H9 (cell line): ENCODE results near the gene ZNF253. TPM values are rescaled to one million over a fixed set of nuclear protein-coding genes. Genes with fewer than 3 reads are reported as not detected.

Source experiments
- DNase-seq: peaks from one replicate; pipeline ENCODE4 v3.0.0-alpha.2; 2017
- H2AFZ ChIP-seq: one replicate; pipeline ENCODE4 v1.6.1; 2013; ENCODE audit warnings: mild to moderate bottlenecking, low read length, control low read depth, moderate library complexity
- H2AK5ac ChIP-seq: 2 replicates; pipeline ENCODE4 v1.6.1; 2013; ENCODE audit warnings: low read length, control low read depth, mixed read lengths; ENCODE audit not compliant: insufficient read length
- H2BK120ac ChIP-seq: one replicate; pipeline ENCODE4 v1.6.1; 2013; ENCODE audit warnings: low read depth, mild to moderate bottlenecking, low read length, control low read depth, inconsistent platforms; ENCODE audit not compliant: poor library complexity, severe bottlenecking
- H2BK12ac ChIP-seq: 2 replicates; pipeline ENCODE4 v1.6.1; 2013; ENCODE audit warnings: low read length, control low read depth, mixed read lengths, low read depth; ENCODE audit not compliant: insufficient read length
- H2BK15ac ChIP-seq: 2 replicates; pipeline ENCODE4 v1.6.1; 2013; ENCODE audit warnings: low read depth, low read length, control low read depth
- H2BK20ac ChIP-seq: one replicate; pipeline ENCODE4 v1.6.1; 2013; ENCODE audit warnings: low read depth, mild to moderate bottlenecking, low read length, control low read depth, inconsistent platforms; ENCODE audit not compliant: poor library complexity, severe bottlenecking
- H2BK5ac ChIP-seq: 2 replicates; pipeline ENCODE4 v1.6.1; 2013; ENCODE audit warnings: low read length, control low read depth, mixed read lengths; ENCODE audit not compliant: insufficient read length
- H3K14ac ChIP-seq: 2 replicates; pipeline ENCODE4 v1.6.1; 2013; ENCODE audit warnings: low read length, control low read depth; ENCODE audit not compliant: insufficient read depth
- H3K18ac ChIP-seq: 2 replicates; pipeline ENCODE4 v1.6.1; 2013; ENCODE audit warnings: low read depth, mild to moderate bottlenecking, mixed read lengths, low read length, control low read depth; ENCODE audit not compliant: insufficient read length
- H3K23ac ChIP-seq: 2 replicates; pipeline ENCODE4 v1.6.1; 2013; ENCODE audit warnings: low read length, control low read depth, mixed read lengths, low read depth; ENCODE audit not compliant: insufficient read length
- H3K23me2 ChIP-seq: 2 replicates; pipeline ENCODE4 v1.6.1; 2013; ENCODE audit warnings: low read depth, mild to moderate bottlenecking, mixed read lengths, low read length, control low read depth; ENCODE audit not compliant: insufficient read length, poor library complexity, severe bottlenecking
- H3K27ac ChIP-seq: 2 replicates; pipeline ENCODE4 v1.5.1; 2013; ENCODE audit warnings: low read length, control low read depth, mixed read lengths, low read depth; ENCODE audit not compliant: insufficient read length
- H3K27me3 ChIP-seq: 2 replicates; pipeline ENCODE4 v1.6.1; 2013; ENCODE audit warnings: low read length, control low read depth, inconsistent platforms; ENCODE audit not compliant: insufficient read depth
- H3K4ac ChIP-seq: 2 replicates; pipeline ENCODE4 v1.6.1; 2013; ENCODE audit warnings: low read depth, mild to moderate bottlenecking, control low read depth, inconsistent platforms, low read length, moderate library complexity
- H3K4me1 ChIP-seq: 2 replicates; pipeline ENCODE4 v1.6.1; 2013; ENCODE audit warnings: low read length, control low read depth, inconsistent platforms; ENCODE audit not compliant: insufficient read depth
- H3K4me2 ChIP-seq: 2 replicates; pipeline ENCODE4 v1.6.1; 2013; ENCODE audit warnings: low read length, control low read depth, mixed read lengths; ENCODE audit not compliant: insufficient read length, insufficient read depth
- H3K56ac ChIP-seq: 2 replicates; pipeline ENCODE4 v1.6.1; 2013; ENCODE audit warnings: low read depth, mild to moderate bottlenecking, mixed read lengths, low read length, control low read depth; ENCODE audit not compliant: insufficient read length
- H3K79me1 ChIP-seq: 2 replicates; pipeline ENCODE4 v1.6.1; 2013; ENCODE audit warnings: low read depth, mild to moderate bottlenecking, moderate library complexity, low read length, control low read depth, inconsistent platforms; ENCODE audit not compliant: insufficient read depth, poor library complexity, severe bottlenecking
- H3K79me2 ChIP-seq: 2 replicates; pipeline ENCODE4 v1.6.1; 2013; ENCODE audit warnings: low read length, control low read depth, inconsistent platforms; ENCODE audit not compliant: insufficient read depth
- H3K9ac ChIP-seq: 2 replicates; pipeline ENCODE4 v1.6.1; 2013; ENCODE audit warnings: low read length, control low read depth, mixed read lengths; ENCODE audit not compliant: insufficient read length; ENCODE audit errors: extremely low read depth
- H3K9me3 ChIP-seq: one replicate; pipeline ENCODE4 v1.6.1; 2013; ENCODE audit warnings: low read depth, low read length, inconsistent platforms; ENCODE audit not compliant: control insufficient read depth
- H3T11ph ChIP-seq: one replicate; pipeline ENCODE4 v1.6.1; 2013; ENCODE audit warnings: mild to moderate bottlenecking, low read length, control low read depth, inconsistent platforms
- H4K20me1 ChIP-seq: one replicate; pipeline ENCODE4 v1.6.1; 2013; ENCODE audit not compliant: control insufficient read depth, insufficient read length, insufficient read depth
- H4K5ac ChIP-seq: 2 replicates; pipeline ENCODE4 v1.6.1; 2013; ENCODE audit warnings: low read depth, mild to moderate bottlenecking, mixed read lengths, low read length, control low read depth; ENCODE audit not compliant: insufficient read length
- H4K8ac ChIP-seq: replicated peaks from 2 replicates; pipeline ENCODE4 v1.6.1; 2013; ENCODE audit warnings: low read length, control low read depth, mixed read lengths, low read depth; ENCODE audit not compliant: insufficient read length
- H4K91ac ChIP-seq: 2 replicates; pipeline ENCODE4 v1.6.1; 2013; ENCODE audit warnings: low read depth, mild to moderate bottlenecking, moderate library complexity, mixed read lengths, low read length, control low read depth; ENCODE audit not compliant: insufficient read length
- H3K27ac Mint-ChIP-seq, 3 experiments: 2 replicates in 2 of 3; 3 replicates in 1 of 3; pipeline ENCODE4 v1.8.0; 2020 to 2021; ENCODE audit warnings: mixed read lengths in 3 of 3, mild to moderate bottlenecking in 1 of 3, moderate library complexity in 1 of 3
- H3K27me3 Mint-ChIP-seq: 2 replicates; pipeline ENCODE4 v1.8.0; 2021; ENCODE audit warnings: low read depth, mild to moderate bottlenecking, moderate library complexity, mixed read lengths
- H3K36me3 Mint-ChIP-seq, 3 experiments: 2 replicates in 2 of 3; 3 replicates in 1 of 3; pipeline ENCODE4 v1.8.0; 2020 to 2021; ENCODE audit warnings: low read depth in 3 of 3, mixed read lengths in 3 of 3; ENCODE audit not compliant: insufficient read depth in 1 of 3
- H3K4me1 Mint-ChIP-seq, 2 experiments: 2 replicates each; pipeline ENCODE4 v1.8.0; 2020; ENCODE audit warnings: mixed read lengths in 2 of 2
- H3K4me3 Mint-ChIP-seq, 2 experiments: 2 replicates in 1 of 2; 3 replicates in 1 of 2; pipeline ENCODE4 v1.8.0; 2020 to 2021; ENCODE audit warnings: mild to moderate bottlenecking in 2 of 2, mixed read lengths in 2 of 2, moderate library complexity in 1 of 2
- H3K9me3 Mint-ChIP-seq, 2 experiments: 2 replicates in 1 of 2; 3 replicates in 1 of 2; pipeline ENCODE4 v1.8.0; 2020; ENCODE audit warnings: mild to moderate bottlenecking in 2 of 2, mixed read lengths in 2 of 2, moderate library complexity in 1 of 2
- CTCF ChIP-seq: fragments of 200-600 bp; sonication (generic); conservative IDR thresholded peaks from 3 replicates; pipeline ENCODE4 v1.8.0; 2021; ENCODE audit warnings: antibody characterized with exemption, mild to moderate bottlenecking
- WGBS: extraction: QIAGEN DNeasy Blood & Tissue Kit; methylation state at CpG from one replicate; pipeline ENCODE4 v1.1.7; 2013; ENCODE audit warnings: missing lambda C conversion rate, low lambda C conversion rate, mixed read lengths; ENCODE audit not compliant: insufficient read length; ENCODE audit errors: extremely low coverage; 5-methylcytosine and 5-hydroxymethylcytosine counted together
- total RNA-seq: library from RNA; stranded (reverse); gene quantifications from 2 replicates; pipeline ENCODE4 v1.2.1, GENCODE V29; 2021

The ZNF253 gene
- total RNA-seq, 1 experiment from 2014 or later: 51.0 TPM

GRCh38 chr19:19943848-19944582 lies 78.3 kb downstream of the ZNF253 start:
- Mint-ChIP-seq H3K9me3 (peaks cover 3 to 31% of the 10 kb centered on the region in 2 experiments; a peak in 4 of 5 replicates), H3K4me3 (no peak overlapping the region), H3K36me3 (peaks cover 0 to 7% (median 0%) of the 10 kb centered on the region in 3 experiments; a peak in 3 of 7 replicates), H3K4me1 (peaks cover 2 to 5% of the 10 kb centered on the region in 2 experiments; a peak in 3 of 4 replicates), H3K27ac (no peak overlapping the region), H3K27me3 (peaks cover 4% of the 10 kb centered on the region)
- no peak overlapping the region for H3K4me2 ChIP-seq
- H3K9me3 ChIP-seq: no peaks in the 10 kb centered on the region
- no peak overlapping the region for H3K56ac ChIP-seq
- no peaks in the 10 kb centered on the region for H3K27me3 ChIP-seq
- no peak overlapping the region for H4K8ac ChIP-seq
- no peaks in the 10 kb centered on the region for H4K20me1 ChIP-seq
- no peak overlapping the region for H3T11ph ChIP-seq
- no peak overlapping the region for H3K18ac ChIP-seq
- H3K9ac ChIP-seq: no peak overlapping the region
- no peaks in the 10 kb centered on the region for H3K79me1 ChIP-seq
- H2BK20ac ChIP-seq: no peak overlapping the region
- H2BK120ac ChIP-seq: no peak overlapping the region
- no peak overlapping the region for H2AK5ac ChIP-seq
- H3K4me1 ChIP-seq: no peaks in the 10 kb centered on the region
- no CpG with 5 or more reads among the region's 8 CpGs for WGBS
- H2BK15ac ChIP-seq: no peak overlapping the region
- H3K14ac ChIP-seq: no peak overlapping the region
- no peak overlapping the region for H4K91ac ChIP-seq
- no peak overlapping the region for H3K23ac ChIP-seq
- no peak overlapping the region for H3K27ac ChIP-seq
- TF ChIP-seq CTCF: no peak
- no peaks in the 10 kb centered on the region for H3K79me2 ChIP-seq
- no peak overlapping the region for H2BK5ac ChIP-seq
- no peak for DNase-seq
- no peak overlapping the region for H4K5ac ChIP-seq
- H3K23me2 ChIP-seq: no peaks in the 10 kb centered on the region
- H2BK12ac ChIP-seq: no peak overlapping the region
- H2AFZ ChIP-seq: no peak overlapping the region
- H3K4ac ChIP-seq: no peak overlapping the region

Other genes with a start within 250 kb of the ZNF253 start
- gene PBX4, start 247.2 kb upstream of the ZNF253 start, total RNA-seq: 2.4 and 3.3 TPM in 2 replicates
- gene LPAR2, start 237.7 kb upstream of the ZNF253 start, total RNA-seq: 49.5 and 51.8 TPM in 2 replicates
- gene GMIP, start 222.2 kb upstream of the ZNF253 start, total RNA-seq: 12.7 and 13.4 TPM in 2 replicates
- gene ATP13A1, start 202.2 kb upstream of the ZNF253 start, total RNA-seq: 67.8 and 73.1 TPM in 2 replicates
- gene ZNF101, start 197.0 kb upstream of the ZNF253 start, total RNA-seq: 46.9 and 57.0 TPM in 2 replicates
- 7.5 and 8.3 TPM in 2 replicates for gene ZNF14, start 132.8 kb upstream of the ZNF253 start, total RNA-seq
- 2.0 and 3.0 TPM in 2 replicates for gene ZNF506, start 44.1 kb upstream of the ZNF253 start, total RNA-seq
- 54.0 and 58.1 TPM in 2 replicates for gene ZNF93, start 35.1 kb downstream of the ZNF253 start, total RNA-seq
- 23.0 and 24.9 TPM in 2 replicates for gene ZNF682, start 173.6 kb downstream of the ZNF253 start, total RNA-seq
- 80.1 and 88.7 TPM in 2 replicates for gene ZNF90, start 212.1 kb downstream of the ZNF253 start, total RNA-seq